ENCODE data around the gene NPPB.
A peak's percentile ranks its signal among the peaks of the same experiment; 100 is the strongest.

Gene NPPB

GRCh38 chr1:11880911-11881748 is 22.4 kb upstream of the NPPB start:
- DNase-seq = no peak

- DNase-seq = no peak
These were observed 21.4 kb upstream of the NPPB start for GRCh38 chr1:11880181-11880575.

DNA sequence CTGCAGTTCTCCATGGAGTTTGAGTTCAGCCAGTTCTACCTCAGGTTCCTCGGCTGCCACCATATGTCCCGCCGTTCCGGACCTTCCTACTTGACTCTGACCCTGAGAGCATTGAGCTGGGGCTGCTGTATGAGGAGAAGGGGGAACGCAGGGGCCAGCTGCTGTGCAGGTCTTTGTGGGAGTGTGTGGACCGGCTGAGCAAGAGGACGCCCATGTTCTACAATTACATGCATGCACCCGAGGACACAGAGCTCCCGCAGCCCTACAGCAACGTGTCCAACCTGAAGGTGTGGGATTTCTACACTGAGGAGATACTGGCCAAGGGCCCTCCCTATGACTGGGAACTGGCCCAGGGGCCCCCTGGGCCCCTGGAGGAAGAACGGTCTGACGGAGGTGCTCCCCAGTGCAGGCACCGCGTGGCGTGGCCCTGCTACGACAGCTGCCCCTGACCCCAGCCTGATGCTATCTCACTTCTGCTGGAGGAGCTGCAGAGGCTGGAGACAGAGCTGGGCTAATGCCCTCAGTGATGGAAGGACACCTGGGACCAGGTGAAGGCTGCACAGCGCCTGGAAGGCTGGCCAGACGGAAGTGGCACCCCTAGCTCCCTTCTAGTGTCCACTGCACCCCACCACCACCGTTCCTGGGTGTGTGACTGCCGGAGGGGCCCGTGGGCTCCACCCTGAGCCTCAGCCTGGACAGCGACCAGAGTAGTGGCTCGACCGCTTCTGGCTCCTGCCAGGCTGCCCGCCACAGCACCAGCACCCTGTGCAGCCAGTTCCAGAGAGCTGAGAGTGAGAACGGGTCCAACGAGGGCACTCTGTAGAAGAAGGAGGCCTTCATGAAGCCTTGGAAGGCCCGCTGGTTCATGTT is 20.8 kb upstream of the NPPB start:
- no peak for DNase-seq

DNA sequence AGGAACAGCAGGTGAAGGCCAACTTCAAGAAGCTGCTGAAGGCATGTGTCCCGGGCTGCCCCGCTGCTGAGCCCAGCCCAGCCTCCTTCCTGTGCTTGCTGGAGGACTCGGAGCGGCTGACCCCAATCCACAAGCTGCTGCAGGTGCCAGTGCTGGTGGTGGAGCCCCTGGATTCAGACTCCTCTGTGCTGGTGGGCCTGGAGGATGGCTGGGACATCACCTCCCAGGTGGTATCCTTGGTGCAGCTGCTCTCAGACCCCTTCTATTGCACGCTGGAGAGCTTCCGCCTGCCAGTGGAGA is 20.1 kb upstream of the NPPB start:
- no peak for DNase-seq

DNA sequence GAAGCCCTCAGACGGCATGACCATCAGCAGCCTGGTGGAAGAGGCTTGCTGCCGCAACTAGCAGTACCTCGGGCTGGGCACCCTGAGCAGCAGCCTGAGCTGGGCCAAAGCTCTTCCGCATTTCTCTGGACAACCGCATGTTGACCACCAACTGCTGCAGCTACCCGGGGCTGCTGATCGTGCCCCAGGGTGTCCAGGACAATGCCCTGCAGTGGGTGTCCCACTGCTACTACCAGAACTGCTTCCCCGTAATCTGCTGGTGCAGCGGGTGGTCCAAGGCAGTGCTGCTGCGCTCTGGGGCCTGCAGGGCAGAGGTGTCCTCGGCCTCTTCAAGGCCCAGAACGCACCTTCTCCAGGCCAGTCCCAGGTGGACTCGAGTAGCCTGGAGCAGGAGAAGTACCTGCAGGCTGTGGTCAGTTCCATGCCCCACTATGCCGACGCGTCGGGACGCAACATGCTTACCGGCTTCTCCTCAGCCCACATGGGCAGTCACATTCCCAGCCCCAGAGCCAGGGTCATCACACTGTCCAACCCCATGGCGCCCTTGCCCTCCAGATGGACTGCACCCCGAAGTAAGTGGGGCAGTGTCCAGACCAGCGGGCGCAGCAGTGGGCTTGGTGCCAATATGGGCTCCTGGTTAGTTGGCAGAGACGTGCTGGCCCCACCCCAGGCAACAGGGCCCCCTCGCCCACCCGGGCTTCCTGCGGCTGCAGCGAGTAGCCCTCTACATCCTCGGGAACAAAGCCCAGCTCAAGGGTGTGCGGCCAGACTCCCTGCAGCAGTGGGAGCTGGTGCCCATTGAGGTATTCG is 19.5 kb upstream of the NPPB start:
- DNase-seq = no peak

DNA sequence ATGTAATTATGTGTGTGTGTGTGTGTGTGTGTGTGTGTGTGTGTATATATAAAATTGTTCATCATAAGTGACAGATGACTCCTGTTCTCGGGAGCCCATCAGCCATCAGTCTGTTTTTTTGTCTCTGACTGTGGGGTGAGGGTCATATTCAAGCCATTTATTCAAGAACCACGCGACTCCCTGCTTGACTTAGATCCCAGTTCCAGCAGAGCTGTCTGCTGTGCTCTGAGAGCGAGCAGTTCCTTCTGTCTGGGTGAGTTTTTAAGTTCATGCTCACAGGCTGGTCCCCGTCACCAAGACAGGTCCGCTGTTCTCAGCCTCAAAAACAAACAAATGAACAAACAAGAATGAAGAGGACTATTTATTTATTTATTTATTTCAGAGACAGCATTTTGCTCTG is 18.3 kb upstream of the NPPB start:
- no peak for DNase-seq

- no peak for DNase-seq
These were observed 16.3 kb upstream of the NPPB start for GRCh38 chr1:11875094-11875493.

DNA sequence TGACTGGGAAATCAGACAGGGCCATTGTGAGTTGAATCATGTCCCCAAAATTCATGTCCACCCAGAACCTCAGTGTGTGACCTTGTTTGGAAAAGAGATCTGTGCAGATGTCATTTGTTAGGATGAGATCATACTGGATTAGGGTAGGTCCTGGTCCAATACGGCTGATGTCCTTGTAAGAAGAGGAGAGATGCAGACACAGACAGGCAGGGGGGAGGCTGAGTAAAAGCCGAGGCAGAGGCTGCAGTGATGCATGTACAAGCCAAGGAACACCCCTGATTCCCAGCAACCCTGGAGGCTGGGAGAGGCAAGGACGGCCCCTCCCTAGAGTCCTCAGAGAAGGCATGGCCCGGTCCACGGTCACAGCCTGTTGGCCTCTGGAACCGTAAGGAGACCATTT is 15.9 kb upstream of the NPPB start:
- DNase-seq = no peak

DNA sequence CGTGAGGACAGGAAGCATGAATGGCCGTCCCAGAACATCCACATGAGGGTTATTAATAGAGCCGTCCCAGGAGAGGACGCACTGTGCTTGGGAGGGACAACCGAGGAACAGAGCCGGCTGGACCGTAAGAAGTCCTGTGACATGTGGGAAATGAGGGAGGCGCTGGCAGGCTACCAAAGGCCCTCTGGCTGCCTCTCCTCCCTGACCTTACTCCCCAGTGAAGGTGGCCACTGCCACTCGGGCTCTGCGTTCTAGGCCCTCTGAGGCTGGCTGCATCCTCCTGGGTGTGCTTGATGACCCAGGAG is 15.5 kb upstream of the NPPB start:
- DNase-seq = no peak

- no peak for DNase-seq
These were observed 14.9 kb upstream of the NPPB start for GRCh38 chr1:11873395-11874257.

GRCh38 chr1:11872545-11872944 is 13.8 kb upstream of the NPPB start:
- no peak for DNase-seq

DNA sequence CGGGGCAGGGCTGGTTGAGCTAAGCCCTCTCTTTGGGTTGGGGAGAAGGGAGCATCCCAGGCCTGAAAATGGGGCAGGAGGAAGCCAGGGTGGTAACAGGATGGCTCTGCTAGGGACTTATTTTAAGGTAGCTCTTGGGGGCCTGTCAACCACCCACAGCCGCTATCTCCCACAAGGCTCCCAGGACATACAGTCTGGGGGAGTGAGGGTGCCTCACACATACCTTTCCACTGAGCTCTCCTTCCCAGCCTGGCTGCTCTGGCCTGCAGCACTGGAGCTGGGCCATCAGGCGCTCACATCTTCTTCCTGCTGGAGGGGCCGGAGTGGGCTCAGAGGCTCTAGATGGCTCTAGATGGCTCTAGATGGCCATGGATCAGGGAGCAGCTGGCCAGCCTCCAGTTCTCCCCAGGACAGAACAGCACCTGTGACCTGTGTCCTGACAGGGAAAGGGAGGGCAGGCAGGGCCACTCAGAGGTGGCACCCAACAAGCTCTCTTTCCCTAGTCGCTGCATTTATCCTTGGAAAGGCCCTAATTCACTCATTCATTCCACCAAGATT is 11.0 kb upstream of the NPPB start:
- DNase-seq = no peak

GRCh38 chr1:11869104-11869503 is 10.4 kb upstream of the NPPB start:
- no peak for DNase-seq

- DNase-seq = no peak
These were observed 9.7 kb upstream of the NPPB start for GRCh38 chr1:11868331-11868980.

DNA sequence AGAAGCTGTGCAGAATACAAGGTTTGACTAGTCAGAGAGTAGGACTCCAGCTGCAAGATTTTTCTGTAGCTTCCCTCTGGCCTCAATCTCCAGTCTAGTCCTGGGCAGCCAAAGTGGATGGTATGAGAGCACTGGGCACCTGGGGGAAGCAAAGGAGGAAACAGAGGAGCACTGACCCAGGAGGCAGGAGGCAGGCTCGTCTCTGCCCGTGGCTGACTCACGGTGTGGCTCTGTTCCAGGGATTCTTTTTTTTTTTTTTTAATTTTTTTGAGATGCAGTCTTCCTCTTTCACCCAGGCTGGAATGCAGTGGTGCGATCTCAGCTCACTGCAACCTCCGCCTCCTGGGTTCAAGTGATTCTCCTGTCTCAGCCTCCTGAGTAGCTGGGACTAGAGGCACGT is 4.1 kb upstream of the NPPB start:
- DNase-seq = no peak

GRCh38 chr1:11860587-11860986 is 1.8 kb upstream of the NPPB start:
- DNase-seq = no peak

- DNase-seq = no peak
These were observed 1.3 kb upstream of the NPPB start for GRCh38 chr1:11860083-11860482.

GRCh38 chr1:11858968-11859871 is 475 bp upstream of the NPPB start:
- DNase-seq = peak; percentile 63

DNA sequence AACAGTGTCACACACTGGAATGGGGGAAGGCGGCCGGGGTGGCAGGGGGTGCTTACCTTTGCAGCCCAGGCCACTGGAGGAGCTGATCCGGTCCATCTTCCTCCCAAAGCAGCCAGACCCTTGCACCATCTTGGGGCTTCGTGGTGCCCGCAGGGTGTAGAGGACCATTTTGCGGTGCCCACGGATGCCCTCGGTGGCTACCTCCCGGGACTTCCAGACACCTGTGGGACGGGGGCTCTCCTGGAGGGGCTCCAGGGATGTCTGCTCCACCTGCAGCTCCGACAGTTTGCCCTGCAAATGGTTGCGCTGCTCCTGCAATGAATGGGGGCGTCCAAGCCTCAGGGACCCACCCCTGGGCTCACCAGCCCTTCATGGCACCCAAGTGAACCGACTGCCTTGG is 587 bp downstream of the NPPB start:
- no peak for DNase-seq

- no peak for DNase-seq
These were observed 1.4 kb downstream of the NPPB start for GRCh38 chr1:11857164-11857851.
